ENCODE data around the gene AIP.
"Not testable (repeated sequence)": the region's sequence is repeated elsewhere in the genome, so short reads cannot be mapped to it uniquely, and the experiment has no call there.

Gene AIP

GRCh38 chr11:67469508-67469811, 13.4 kb upstream of the AIP start:
- DNase-seq, result no peak

GRCh38 chr11:67470337-67471002, 12.4 kb upstream of the AIP start:
- no peak for DNase-seq

GRCh38 chr11:67472882-67473281, 9.9 kb upstream of the AIP start:
- no peak for DNase-seq

GRCh38 chr11:67476692-67477091, 6.1 kb upstream of the AIP start:
- DNase-seq, result not testable (repeated sequence)

- not testable (repeated sequence) for DNase-seq
These were observed 5.3 kb upstream of the AIP start for GRCh38 chr11:67477344-67478050.

- DNase-seq, result no peak
These were observed 475 bp upstream of the AIP start for GRCh38 chr11:67482275-67482826.

GRCh38 chr11:67483831-67484665, 1.2 kb downstream of the AIP start:
- no peak for DNase-seq

GRCh38 chr11:67484847-67485311, 2.1 kb downstream of the AIP start:
- no peak for DNase-seq

- DNase-seq, result not testable (repeated sequence)
These were observed 3.1 kb downstream of the AIP start for GRCh38 chr11:67485873-67486361.

GRCh38 chr11:67486481-67487195, 3.8 kb downstream of the AIP start:
- no peak for DNase-seq

- no peak for DNase-seq
These were observed 6.5 kb downstream of the AIP start for GRCh38 chr11:67489203-67489884.

- DNase-seq, result no peak
These were observed 7.3 kb downstream of the AIP start for GRCh38 chr11:67489885-67490726.

- DNase-seq, result no peak
These were observed 7.9 kb downstream of the AIP start for GRCh38 chr11:67490727-67491065.

- DNase-seq, result no peak
These were observed 8.6 kb downstream of the AIP start for GRCh38 chr11:67491276-67492068.

- DNase-seq, result no peak
These were observed 9.4 kb downstream of the AIP start for GRCh38 chr11:67492069-67492727.

- no peak for DNase-seq
These were observed 10.1 kb downstream of the AIP start for GRCh38 chr11:67492801-67493547.

GRCh38 chr11:67493548-67494370, 10.9 kb downstream of the AIP start:
- DNase-seq, result no peak
